GM12878 (cell line): Measurements from ENCODE around the gene TPD52L2. TPM values are rescaled to one million over a fixed set of nuclear protein-coding genes. Genes with fewer than 3 reads are reported as not detected.

Experiments
- ATAC-seq: fragments of 200-7000 bp; cut with Tn5 transposase; 3 replicates; pipeline ENCODE4 v1.9.1; 2020; ENCODE audit warnings: mild to moderate bottlenecking, moderate library complexity
- BruUV-seq: library from RNA; stranded (reverse); fragments of 400-500 nt; replicated peaks from 2 replicates; lab custom pipeline; 2021; lab: Mats Ljungman, UMichigan
- CTCF ChIA-PET: fragments of 300-600 bp; sonication (Branson Sonifier 250); formaldehyde crosslinking; extraction: SDS; loops from one replicate; lab custom pipeline; 2021; ENCODE audit warnings: inconsistent platforms; lab: Yijun Ruan, JAX
- POLR2A ChIA-PET: fragments of 350-600 bp; formaldehyde crosslinking; extraction: SDS; loops from one replicate; lab custom pipeline; 2021; ENCODE audit warnings: inconsistent platforms; lab: Charles Lee
- RAD21 ChIA-PET: fragments of 300-600 bp; sonication (Branson Sonifier 250); formaldehyde crosslinking; loops from one replicate; lab custom pipeline; 2023; ENCODE audit warnings: antibody characterized with exemption; ENCODE audit not compliant: unreplicated experiment; lab: Charles Lee
- SMC1A ChIA-PET: fragments of 300-600 bp; sonication (Branson Sonifier 250); formaldehyde crosslinking; loops from one replicate; lab custom pipeline; 2023; ENCODE audit not compliant: unreplicated experiment, uncharacterized antibody; lab: Charles Lee
- DNase-seq: peaks from one replicate; pipeline ENCODE4 v3.0.0-alpha.2; 2011; ENCODE audit warnings: low read depth, low spot score
- FAIRE-seq: peaks from 3 replicates; lab custom pipeline; 2011; peaks lifted over from hg19 to GRCh38; lab: Jason Lieb, UNC
- H2AFZ ChIP-seq: 2 replicates; pipeline ENCODE4 v1.6.0; 2011; ENCODE audit warnings: low read depth, low read length, control low read depth; ENCODE audit not compliant: control insufficient read depth
- H3K27ac ChIP-seq: 2 replicates; pipeline ENCODE4 v1.5.1; 2011; ENCODE audit warnings: control low read depth; ENCODE audit not compliant: control insufficient read depth, insufficient read depth
- H3K27me3 ChIP-seq, 2 experiments: replicated peaks in 1 of 2; 2 replicates each; pipeline versions ENCODE4 v1.6.0 to v1.6.1; 2011; ENCODE audit warnings: low read length in 1 of 2; ENCODE audit not compliant: control insufficient read depth in 2 of 2, insufficient read depth in 2 of 2
- H3K36me3 ChIP-seq, 2 experiments: 2 replicates each; pipeline ENCODE4 v1.5.1; 2011; ENCODE audit warnings: low read length in 1 of 2; ENCODE audit not compliant: control insufficient read depth in 2 of 2, insufficient read depth in 2 of 2
- H3K4me1 ChIP-seq: 2 replicates; pipeline ENCODE4 v1.6.1; 2011; ENCODE audit warnings: mild to moderate bottlenecking, low read length, moderate library complexity, mixed read lengths; ENCODE audit not compliant: control insufficient read depth, insufficient read depth
- H3K4me2 ChIP-seq: 2 replicates; pipeline ENCODE4 v1.6.0; 2011; ENCODE audit warnings: control low read depth; ENCODE audit not compliant: control insufficient read depth, insufficient read depth
- H3K4me3 ChIP-seq: fragments of 200-600 bp; sonication (generic); 2 replicates; pipeline ENCODE4 v1.5.1; 2016
- H3K79me2 ChIP-seq: 2 replicates; pipeline ENCODE4 v1.6.0; 2011; ENCODE audit warnings: low read length; ENCODE audit not compliant: control insufficient read depth, insufficient read depth
- H3K9ac ChIP-seq: 2 replicates; pipeline ENCODE4 v1.8.0; 2011; ENCODE audit warnings: low read length, control low read depth, mixed read lengths; ENCODE audit not compliant: control insufficient read depth, insufficient read depth
- H3K9me3 ChIP-seq: replicated peaks from 3 replicates; pipeline ENCODE4 v1.5.1; 2011; ENCODE audit warnings: mild to moderate bottlenecking, low read length; ENCODE audit not compliant: control insufficient read depth, insufficient read depth
- H4K20me1 ChIP-seq: 2 replicates; pipeline ENCODE4 v1.6.0; 2011; ENCODE audit not compliant: control insufficient read depth, insufficient read depth
- ATF3 ChIP-seq: IDR thresholded peaks from 2 replicates; pipeline ENCODE4 v1.6.1; 2011; ENCODE audit warnings: low read depth, mild to moderate bottlenecking, low read length, moderate library complexity, borderline replicate concordance; ENCODE audit errors: extremely low read depth
- BRCA1 ChIP-seq: IDR thresholded peaks from 2 replicates; pipeline ENCODE4 v1.6.1; 2011; ENCODE audit warnings: low read depth, low read length, improper control_type of control experiment
- DPF2 ChIP-seq: fragments of 450-650 bp; IDR thresholded peaks from 2 replicates; pipeline ENCODE4 v1.6.1; 2017; ENCODE audit warnings: mild to moderate bottlenecking
- ETV6 ChIP-seq, 2 experiments: fragments of 450-650 bp in 1 of 2; IDR thresholded peaks in 1 of 2; conservative IDR thresholded peaks in 1 of 2; 2 replicates each; pipeline ENCODE4 v1.6.1; 2014; ENCODE audit warnings: antibody characterized with exemption in 1 of 2, borderline replicate concordance in 1 of 2, low read depth in 1 of 2, mild to moderate bottlenecking in 1 of 2, moderate library complexity in 1 of 2
- NBN ChIP-seq: fragments of 450-650 bp; IDR thresholded peaks from 2 replicates; pipeline ENCODE4 v1.6.1; 2016
- NFYB ChIP-seq: IDR thresholded peaks from 2 replicates; pipeline ENCODE4 v1.6.1; 2011; ENCODE audit warnings: low read depth, mild to moderate bottlenecking, low read length, improper control_type of control experiment, moderate library complexity; ENCODE audit not compliant: insufficient read depth
- SMAD1 ChIP-seq: fragments of 450-650 bp; IDR thresholded peaks from 2 replicates; pipeline ENCODE4 v1.6.1; 2018; ENCODE audit warnings: mild to moderate bottlenecking, low read depth; ENCODE audit not compliant: partially characterized antibody
- ZNF217 ChIP-seq: fragments of 450-650 bp; IDR thresholded peaks from 2 replicates; pipeline ENCODE4 v1.6.1; 2017; ENCODE audit warnings: antibody characterized with exemption, mild to moderate bottlenecking
- ZZZ3 ChIP-seq: IDR thresholded peaks from 2 replicates; pipeline ENCODE4 v1.6.1; 2011; ENCODE audit warnings: low read depth; ENCODE audit not compliant: control insufficient read depth, insufficient read length
- WGBS: methylation state at CpG from one replicate; pipeline ENCODE4 v1.1.6; 2016; ENCODE audit warnings: low lambda C conversion rate; ENCODE audit not compliant: insufficient replicate concordance, insufficient coverage; ENCODE audit errors: missing lambda C conversion rate; 5-methylcytosine and 5-hydroxymethylcytosine counted together
- in situ Hi-C: fragments of 300-500 bp; cut with MboI; formaldehyde crosslinking; loops from 9 replicates; pipeline ENCODE4 v1.14.3; 2018; ENCODE audit warnings: mixed read lengths
- intact Hi-C: fragments of 100-400 bp; cut with micrococcal nuclease; formaldehyde crosslinking; loops from one replicate; pipeline ENCODE4 v1.14.2; 2022; ENCODE audit not compliant: unreplicated experiment
- polyA plus RNA-seq, 11 experiments: library from polyadenylated mRNA; depleted of rRNA in 4 of 11; unstranded in 6 of 11; stranded (reverse) in 5 of 11; fragments of >200 nt; fragmentation: Nextera tagmentation in 4 of 11; fragmentation: Illumina TruSeq in 1 of 11; extraction: Ambion mirVana in 4 of 11; extraction: Trizol in 1 of 11; gene quantifications; 1 replicate in 1 of 11; 2 replicates in 10 of 11; pipeline versions ENCODE4 v1.2.1 to v1.2.3, GENCODE V29; 2011 to 2016; ENCODE audit warnings: inconsistent platforms in 2 of 11, missing spikeins in 2 of 11, low read depth in 1 of 11
- total RNA-seq, 4 experiments: library from RNA; depleted of rRNA in 3 of 4; stranded (reverse); fragments of >200 nt in 3 of 4; fragmentation: Illumina TruSeq in 1 of 4; extraction: Trizol in 1 of 4; gene quantifications; 2 replicates each; pipeline versions ENCODE4 v1.2.1 to v1.2.3, GENCODE V29; 2013 to 2021

TPD52L2 gene
- total and polyA plus RNA-seq, 10 of the 15 experiments (the other 5 are each of a cell fraction or from before 2014, with no cell fraction given): 1.6 to 71.0 (median 46.3) TPM

GRCh38 chr20:63856098-63856511, 9.0 kb upstream of the TPD52L2 start:
- ChIA-PET CTCF (no interaction called here), RAD21 (no interaction called here), SMC1A (no interaction called here), POLR2A (interaction anchor here (0.6 to 0.7 kb wide), 2 partner anchors 257 to 303 kb away, joined by 3 read pairs; no protein-coding TSS in a partner anchor)
- H2AFZ ChIP-seq: no peak overlapping the region
- intact Hi-C loops: no loop called here
- DNase-seq: no peak
- no peak overlapping the region for H3K4me2 ChIP-seq
- H3K27me3 ChIP-seq: no peaks in the 10 kb centered on the region
- ATAC-seq: no peak
- no peak for TF ChIP-seq SMAD1
- no peak for TF ChIP-seq ETV6 (conservative IDR thresholded peaks at IDR 0.05 in 1 of 2, IDR thresholded peaks at IDR 0.05 in 1 of 2; ENCODE audit: borderline replicate concordance in 1 of 2, low read depth in 1 of 2)
- TF ChIP-seq BRCA1: no peak
- TF ChIP-seq ZZZ3: no peak
- no peak for TF ChIP-seq ZNF217
- no peak for TF ChIP-seq NBN
- no peak for TF ChIP-seq NFYB
- no peak for TF ChIP-seq ATF3
- no peak for TF ChIP-seq DPF2
- no peaks in the 10 kb centered on the region for H4K20me1 ChIP-seq
- H3K9ac ChIP-seq: no peak overlapping the region
- in situ Hi-C loops: loop anchor here (5.0 kb wide), 1 partner anchor 149 kb away; the partner anchor contains the start of genes ARFRP1 and ZGPAT
- H3K4me3 ChIP-seq: no peak overlapping the region
- H3K36me3 ChIP-seq: no peaks in the 10 kb centered on the region; a peak in 1 of 4 replicates
- no peaks in the 10 kb centered on the region for H3K79me2 ChIP-seq
- WGBS: 86% methylated on average over 22 of the region's 22 CpGs
- no peaks in the 10 kb centered on the region for H3K9me3 ChIP-seq
- no peak overlapping the region for H3K27ac ChIP-seq
- H3K4me1 ChIP-seq: peaks cover 46% of the 10 kb centered on the region
- BruUV-seq: no TSS peak
- no peak for FAIRE-seq
